Right renal cortex interstitium (tissue), 3 donors: Measurements from ENCODE around the gene CLIP2. TPM values are rescaled to one million over a fixed set of nuclear protein-coding genes. Genes with fewer than 3 reads are reported as not detected.
"Not testable (repeated sequence)": the region's sequence is repeated elsewhere in the genome, so short reads cannot be mapped to it uniquely, and the experiment has no call there.

Experiments used
- DNase-seq, 3 donors: peaks; one replicate each; pipeline ENCODE4 v3.0.0-alpha.2; 2013; ENCODE audit warnings: low read depth in 3 of 3, low spot score in 2 of 3
- polyA plus RNA-seq, 3 donors: library from polyadenylated mRNA; unstranded; fragments of 120-200 nt; gene quantifications; one replicate each; pipeline ENCODE4 v1.2.1, GENCODE V29; 2013; ENCODE audit not compliant: insufficient read length in 3 of 3

Gene CLIP2
- polyA plus RNA-seq, 3 donors = 22.6 to 24.4 (median 23.0) TPM

DNA sequence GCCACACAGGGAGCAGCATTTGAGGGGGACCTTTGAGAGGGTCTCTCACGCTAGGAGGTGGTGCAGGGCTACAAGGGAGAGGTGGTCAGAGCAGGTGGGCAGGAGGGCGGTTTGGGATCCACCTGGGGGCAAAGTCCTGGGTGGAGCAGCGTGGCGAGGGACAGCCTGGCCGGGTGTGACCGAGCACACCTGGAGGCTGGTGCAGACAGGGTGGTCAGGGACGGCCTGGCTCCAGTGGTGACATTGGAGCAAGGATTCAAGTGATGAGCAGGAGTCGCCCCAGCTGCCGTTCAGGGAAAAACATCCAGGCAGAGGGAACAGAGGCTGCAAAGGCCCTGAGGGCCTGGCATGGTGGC, 36.0 kb downstream of the CLIP2 start:
- no peak for DNase-seq

DNA sequence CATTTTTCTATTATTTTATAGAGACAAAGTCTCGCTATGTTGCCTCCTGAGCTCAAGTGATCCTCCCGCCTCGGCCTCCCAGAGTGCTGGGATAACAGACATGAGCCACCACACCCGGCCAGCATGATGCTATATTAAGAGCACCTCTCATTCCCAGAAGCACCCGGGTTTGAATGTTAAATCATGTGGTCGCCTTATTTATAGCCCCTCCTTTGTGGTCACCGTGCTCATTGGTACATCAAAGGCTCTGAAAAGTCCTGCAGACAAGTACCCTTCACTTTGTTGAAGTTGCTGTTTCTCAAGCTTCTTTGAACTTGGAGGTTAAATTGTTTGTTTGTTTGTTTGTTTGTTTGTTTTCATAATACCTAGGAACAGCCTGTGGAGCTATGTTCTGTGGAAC, 40.0 kb downstream of the CLIP2 start:
- no peak for DNase-seq

DNA sequence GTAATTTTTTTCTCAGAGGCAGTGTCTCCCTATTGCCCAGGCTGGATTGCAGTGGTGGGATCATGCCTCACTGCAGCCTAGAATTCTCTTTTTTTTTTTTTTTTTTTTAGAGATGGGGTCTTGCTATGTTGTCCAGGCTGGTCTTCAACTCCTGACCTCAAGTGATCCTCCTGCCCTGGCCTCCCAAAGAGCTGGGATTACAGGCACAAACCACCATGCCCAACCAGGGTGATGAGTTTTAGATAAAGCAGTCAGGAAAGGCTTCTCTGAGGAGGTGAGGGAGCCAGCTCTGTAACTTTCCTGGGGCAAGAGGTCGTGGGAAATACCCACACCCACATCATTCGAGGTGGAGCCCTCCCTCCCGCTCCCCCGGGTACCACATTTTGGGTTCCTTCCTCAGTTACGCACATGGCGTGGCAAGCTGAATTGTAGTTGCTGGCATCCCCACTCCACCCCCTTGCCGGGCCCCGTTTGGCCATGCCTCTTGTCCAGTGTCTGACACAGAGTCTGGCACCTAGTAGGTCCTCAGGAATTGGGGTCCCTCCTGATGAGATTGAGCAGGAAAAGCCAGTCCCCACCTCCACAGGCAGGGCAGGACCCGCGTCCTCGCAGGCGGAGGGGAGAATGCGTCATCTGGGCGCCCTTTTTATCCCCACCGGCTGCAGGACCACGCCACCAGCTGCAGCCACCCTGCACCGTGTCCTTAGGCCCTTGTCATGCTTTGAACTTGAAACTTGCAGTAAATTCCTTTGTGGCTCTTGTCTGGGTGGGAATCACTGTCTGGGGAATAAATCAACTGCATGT, 43.4 kb downstream of the CLIP2 start:
- DNase-seq = no peak

DNA sequence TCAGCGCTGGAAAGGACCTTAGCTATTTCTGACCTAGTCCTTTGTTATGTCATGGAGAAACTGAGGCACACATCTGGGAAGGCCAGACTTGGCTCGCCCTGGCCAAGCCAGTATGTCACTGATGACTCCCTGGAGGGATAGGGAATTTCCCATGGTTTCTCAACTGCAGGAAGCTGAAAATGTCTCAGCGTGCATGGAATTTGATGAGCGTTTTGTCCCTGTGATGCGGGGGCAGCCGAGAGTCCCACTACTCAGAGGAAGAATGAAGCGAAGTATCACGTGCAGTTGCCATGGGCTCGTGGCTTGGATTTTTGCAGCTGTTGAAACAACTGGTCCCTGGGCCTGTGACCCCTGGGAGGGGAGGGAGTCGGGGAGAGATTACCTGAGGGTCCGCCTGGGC, 44.8 kb downstream of the CLIP2 start:
- DNase-seq = no peak

DNA sequence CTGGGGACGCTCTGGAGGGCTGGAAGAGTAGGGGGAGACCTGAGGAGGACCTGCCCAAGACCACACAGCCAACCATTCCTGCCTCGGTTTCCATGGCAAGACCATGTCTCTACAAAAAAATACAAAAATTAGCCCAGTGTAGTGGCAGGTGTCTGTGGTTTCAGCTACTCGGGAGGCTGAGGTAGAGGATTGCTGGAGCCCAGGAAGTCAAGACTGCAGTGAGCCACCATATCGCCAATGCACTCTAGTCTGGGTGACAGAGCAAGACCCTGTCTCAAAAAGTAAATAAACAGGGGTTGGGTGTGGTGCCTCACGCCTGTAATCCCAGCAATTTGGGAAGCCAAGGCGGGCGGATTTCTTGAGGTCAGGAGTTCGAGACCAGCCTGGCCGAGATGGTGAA, 48.7 kb downstream of the CLIP2 start:
- no peak for DNase-seq

DNA sequence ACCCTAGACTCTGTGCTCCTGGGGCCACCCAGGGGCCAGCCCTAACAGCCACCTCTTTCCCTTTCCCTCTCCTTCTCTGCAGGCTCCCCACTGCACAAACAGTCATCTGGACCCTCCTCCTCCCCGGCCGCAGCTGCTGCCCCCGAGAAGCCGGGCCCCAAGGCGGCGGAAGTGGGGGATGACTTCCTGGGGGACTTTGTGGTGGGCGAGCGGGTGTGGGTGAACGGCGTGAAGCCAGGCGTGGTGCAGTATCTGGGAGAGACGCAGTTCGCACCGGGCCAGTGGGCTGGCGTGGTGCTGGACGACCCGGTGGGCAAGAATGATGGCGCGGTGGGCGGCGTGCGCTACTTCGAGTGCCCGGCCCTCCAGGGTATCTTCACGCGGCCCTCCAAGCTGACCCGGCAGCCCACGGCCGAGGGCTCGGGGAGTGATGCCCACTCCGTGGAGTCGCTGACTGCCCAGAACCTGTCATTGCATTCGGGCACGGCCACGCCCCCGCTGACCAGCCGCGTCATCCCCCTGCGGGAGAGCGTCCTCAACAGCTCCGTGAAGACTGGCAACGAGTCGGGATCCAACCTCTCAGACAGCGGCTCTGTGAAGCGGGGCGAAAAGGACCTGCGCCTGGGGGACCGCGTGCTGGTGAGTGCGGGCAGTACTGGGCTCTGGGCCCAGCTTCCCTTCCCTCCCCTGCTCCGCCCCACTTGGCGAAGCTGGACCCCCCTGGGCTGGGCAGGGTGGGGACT, 49.3 kb downstream of the CLIP2 start:
- DNase-seq = no peak

DNA sequence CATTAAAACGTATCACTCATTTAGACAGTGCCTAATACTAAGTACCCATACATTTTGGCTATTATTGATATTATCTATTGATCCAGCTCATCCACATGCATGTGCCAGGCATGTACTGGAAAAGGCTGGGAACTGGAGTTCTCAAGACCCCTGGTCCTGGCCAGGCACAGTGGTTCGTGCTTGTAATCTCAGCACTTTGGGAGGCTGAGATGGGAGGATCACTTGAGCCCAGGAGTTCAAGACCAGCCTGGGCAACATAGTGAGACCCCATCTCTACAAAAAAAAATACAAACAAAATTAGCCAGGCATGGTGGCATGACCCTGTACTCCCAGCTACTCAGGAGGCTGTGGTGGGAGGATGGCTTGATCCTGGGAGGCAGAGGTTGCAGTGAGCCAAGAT, 50.4 kb downstream of the CLIP2 start:
- not testable (repeated sequence) for DNase-seq

DNA sequence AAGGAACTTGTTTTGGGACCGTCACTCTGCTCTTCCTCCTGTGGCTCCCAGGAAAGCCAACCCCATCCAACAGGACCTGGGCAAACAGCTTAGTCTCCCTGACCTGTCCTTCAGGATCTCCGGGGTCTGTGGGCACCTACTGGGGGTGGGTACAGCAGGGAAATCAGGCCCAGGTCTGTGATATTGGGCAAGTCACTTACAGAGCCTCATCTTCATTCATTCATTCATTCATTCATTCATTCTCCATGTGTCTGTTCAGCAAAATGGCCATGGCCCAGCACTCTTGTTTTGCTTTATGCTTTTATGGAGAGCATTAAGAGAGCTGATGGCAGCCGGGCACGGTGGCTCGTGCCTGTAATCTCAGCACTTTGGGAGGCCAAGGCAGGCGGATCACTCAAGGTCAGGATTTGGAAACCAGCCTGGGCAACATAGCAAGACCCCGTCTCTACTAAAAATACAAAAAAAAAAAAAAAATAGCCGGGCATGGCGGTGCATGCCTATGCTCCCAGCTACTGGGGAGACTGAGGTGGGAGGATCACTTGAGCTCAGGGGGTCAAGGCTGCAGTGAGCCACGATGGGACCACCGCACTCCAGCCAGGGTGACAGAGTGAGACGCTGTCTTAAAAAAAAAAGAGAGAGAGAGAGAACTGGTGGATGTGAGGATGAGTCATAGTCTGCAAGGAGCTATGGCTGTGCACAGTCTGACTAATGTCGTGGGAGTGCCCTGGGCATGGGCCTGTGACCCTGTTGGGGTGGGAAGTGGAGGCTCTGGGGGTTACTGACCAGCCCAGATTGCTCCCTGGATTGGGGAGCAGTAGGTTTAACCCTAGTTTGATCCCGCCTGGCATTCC, 54.3 kb downstream of the CLIP2 start:
- no peak for DNase-seq

DNA sequence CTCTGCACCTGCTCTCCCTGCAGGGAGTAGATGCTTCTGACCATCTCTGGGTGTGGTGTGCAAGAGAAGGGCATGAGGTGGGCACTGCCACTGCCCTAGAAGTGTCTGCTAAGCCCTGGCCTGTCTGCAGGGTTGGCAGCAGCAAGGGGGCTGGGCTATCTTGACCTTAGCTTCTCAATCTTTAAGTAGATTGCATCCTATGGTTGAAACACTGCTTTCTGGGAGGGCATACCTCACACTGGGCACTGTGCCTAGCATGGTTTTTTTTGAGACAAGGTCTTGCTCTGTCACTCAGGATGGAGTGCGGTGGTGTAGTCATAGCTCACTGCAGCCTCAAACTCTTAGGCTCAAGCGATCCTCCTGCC, 54.9 kb downstream of the CLIP2 start:
- no peak for DNase-seq

DNA sequence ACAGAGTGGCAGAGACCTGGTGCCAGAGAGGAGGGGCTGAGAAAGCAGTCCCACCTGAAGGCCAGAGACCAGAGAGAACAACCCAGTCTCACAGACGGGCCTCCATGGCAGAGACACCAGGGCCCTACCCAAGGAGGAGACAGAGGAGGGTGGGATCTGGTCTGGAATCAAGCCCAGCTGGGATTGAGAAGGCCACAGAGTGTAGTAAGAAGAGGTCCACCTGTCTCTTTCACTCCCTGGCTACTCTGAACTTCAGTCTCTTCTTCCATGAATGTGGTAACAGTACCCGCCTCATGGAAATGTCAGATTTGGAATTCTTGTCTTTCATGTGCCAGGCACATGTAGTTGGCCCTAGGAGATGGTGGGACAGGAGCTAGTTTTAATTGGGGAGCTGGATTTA, 55.6 kb downstream of the CLIP2 start:
- DNase-seq = no peak

DNA sequence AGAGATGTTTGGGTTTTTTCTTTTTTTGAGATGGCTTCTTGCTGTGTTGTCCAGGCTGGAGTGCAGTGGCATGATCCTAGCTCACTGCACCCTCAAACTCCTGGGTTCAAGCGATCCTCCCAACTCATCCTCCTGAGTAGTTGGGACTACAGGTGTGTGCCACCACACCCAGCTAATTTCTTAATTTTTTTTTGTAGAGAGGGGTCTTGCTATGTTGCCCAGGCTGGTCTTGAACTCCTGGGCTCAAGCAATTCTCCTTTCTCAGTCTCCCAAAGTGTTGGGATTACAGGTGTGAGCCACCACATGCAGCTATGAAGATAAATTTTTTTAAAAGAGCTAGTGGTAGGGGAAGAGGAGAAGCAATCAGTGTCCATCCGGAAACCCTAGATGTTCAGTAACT, 56.8 kb downstream of the CLIP2 start:
- no peak for DNase-seq

DNA sequence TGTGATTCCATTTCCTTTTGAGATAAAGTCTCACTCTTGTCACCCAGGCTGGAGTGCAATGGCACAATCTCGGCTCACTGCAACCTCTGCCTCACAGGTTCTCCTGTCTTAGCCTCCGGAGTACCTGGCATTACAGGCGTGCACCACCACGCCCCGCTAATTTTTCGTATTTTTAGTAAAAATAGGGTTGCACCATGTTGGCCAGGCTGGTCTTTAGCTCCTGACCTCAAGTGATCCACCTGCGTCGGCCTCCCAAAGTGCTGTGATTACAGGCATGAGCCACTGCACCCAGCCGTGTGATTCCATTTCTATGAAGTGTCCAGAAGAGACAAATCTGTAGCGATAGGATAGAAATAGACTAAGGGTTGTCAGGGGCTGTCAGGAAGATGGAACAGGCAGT, 60.4 kb downstream of the CLIP2 start:
- no peak for DNase-seq

DNA sequence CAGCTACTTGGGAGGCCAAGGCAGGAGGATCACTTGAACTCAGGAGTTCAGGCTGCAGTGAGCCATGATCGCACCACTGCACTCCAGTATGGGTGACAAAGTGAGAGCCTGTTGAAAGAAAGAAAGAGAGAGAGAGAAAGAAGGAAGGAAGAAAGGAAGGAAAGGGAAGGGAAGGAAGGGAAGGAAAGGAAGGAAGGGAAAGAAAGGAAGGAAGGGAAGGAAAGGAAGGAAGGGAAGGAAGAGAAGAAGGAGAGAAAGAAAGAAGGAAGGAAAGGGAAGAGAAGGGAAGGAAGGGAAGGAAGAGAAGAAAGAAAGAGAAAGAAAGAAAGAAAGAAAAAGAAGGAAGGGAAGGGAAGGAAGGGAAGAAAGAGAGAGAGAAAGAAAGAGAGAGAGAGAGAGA, 61.5 kb downstream of the CLIP2 start:
- no peak for DNase-seq

DNA sequence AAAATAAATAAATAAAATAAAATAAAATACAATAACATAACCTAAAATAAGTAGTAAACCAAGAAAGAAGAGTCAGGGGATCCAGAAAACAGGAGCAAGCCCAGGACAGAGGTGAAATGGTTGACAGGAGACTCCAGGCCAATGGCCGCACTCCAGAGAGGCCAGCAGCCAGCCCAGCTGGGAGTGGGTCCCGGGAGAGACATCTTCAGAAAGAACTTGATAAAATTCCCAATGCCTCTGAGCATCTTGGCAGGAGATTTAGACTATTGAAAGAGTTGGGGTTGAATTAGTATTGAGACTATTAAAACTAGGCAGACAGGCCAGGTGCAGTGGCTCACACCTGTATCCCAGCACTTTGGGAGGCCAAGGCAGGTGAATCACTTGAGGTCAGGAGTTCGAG, 62.6 kb downstream of the CLIP2 start:
- no peak for DNase-seq

DNA sequence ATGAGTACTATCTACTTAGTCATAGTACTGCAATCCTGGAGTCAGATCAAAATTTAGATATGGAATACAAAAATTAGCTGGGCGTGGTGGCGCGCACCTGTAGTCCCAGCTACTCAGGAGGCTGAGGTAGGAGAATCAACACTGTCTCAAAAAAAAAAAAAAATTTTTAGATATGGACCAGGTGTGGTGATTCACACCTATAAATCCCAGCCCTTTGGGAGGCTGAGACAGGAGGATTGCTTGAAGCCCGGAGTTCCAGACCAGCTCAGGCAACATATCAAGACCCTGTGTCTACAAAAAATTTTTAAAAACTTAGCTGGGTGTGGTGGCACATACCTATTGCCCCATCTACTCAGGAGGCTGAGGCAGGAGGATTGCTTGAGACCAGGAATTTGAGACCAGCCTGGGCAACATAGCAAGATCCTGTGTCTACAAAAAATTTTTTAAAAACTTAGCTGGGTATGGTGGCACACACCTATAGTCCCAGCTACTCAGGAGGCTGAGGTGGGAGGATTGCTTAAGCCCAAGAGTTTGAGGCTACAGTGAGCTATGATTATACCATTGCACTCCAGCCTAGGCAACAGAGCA, 63.4 kb downstream of the CLIP2 start:
- not testable (repeated sequence) for DNase-seq

DNA sequence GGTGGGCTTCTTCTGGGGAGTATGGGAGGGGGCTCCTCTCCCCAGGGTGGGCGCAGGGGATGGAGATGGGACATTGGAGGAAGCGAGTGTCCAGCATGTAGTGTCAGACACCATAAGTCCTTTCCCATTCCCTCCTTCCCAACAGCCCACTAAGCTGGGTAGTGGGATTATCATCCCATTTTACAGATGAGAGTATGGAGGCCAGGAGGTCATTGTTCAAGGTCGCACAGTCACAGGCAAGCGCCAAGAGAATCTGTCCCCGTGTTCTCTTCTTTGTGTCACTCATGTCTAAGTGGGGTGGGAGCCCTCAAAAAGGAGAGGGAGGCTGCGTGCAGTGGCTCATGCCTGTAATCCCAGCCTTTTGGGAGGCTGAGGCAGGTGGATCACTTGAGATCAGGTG, 64.8 kb downstream of the CLIP2 start:
- DNase-seq = no peak

DNA sequence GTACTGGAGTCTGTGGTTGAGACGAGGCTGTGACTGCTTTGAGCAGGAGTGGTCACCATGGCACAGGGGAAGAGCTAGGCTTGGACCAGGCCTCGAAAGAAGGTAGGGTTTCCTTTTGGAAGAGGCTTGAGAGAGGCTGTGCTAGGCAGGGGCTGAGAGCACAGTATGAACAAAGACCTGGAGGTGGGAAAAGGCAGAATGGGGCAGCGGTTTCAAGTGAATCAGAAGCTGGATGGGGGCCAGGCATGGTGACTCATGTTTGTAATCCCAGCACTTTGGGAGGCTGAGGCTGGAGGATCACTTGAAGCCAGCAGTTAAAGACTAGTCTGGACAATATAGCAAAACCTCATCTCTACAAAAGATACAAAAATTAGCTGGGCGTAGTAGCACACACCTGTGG, 65.9 kb downstream of the CLIP2 start:
- no peak for DNase-seq

DNA sequence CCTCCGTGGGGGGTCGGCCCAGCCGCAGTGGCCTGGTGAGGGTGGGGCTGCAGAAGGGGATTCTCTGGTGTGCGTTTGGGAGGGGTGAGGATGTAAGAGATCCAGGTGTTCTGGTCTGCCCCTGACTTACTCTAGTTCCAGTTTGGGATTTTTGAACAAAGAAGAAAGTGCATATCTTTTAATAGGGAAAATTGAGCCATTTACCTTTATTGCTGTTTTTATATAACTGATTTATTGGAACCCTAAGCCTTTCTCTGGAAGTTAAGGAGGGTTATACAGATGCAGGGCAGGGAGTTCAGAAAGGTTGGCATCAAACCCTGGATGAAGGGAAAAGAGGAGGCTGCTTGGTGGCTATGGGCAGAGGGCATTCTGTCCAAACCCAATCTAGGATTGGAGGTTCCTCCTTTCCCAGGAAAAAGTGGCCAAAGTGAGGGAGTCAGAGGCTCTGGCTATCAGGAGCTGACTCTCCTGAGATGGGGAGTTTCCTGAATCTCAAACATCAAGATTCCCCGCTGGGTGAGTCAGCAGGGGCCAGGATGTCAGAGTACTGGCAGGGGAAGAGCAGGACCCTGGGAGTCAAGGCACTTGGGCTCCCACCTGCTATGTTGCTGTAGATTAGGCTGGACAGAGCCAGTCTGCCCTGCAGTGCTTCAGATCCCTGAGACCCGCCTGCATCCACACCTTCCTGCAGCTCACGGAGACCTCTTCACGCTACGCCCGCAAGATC, 67.5 kb downstream of the CLIP2 start:
- DNase-seq = no peak

DNA sequence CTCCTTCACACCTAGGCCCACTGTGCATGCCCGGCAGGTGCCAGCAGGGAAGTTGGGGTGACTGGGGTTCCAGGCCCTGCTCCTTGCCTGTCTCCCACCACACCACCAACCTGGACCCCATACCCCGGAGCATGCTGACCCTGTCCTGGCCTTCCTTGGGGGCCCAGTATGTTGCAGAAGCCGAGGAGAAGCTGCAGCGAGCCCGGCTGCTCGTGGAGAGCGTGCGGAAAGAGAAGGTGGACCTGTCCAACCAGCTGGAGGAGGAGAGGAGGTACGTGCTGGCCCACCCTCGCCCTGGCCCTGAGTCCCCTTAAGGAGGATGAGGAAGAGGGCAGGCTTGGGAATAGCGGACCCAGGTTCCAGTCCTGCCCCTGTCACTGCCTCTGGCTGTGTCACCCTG, 70.8 kb downstream of the CLIP2 start:
- no peak for DNase-seq

DNA sequence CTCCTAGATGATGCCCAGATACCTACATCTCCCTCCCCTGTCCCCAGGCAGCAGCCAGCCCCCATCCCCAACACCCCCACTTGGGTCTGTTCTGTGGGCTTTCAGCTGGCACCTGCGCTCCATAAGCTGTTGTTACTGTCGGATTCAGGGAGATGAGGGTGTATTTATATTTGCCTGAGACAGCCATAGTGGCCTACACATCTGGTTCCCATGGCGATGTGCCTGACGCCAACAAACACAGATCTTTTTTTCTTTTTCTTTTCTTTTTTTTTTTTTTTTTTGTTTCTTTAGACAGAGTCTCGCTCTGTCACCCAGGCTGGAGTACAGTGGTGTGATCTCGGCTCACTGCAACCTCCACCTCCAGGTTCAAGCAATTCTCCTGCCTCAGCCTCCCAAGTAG, 73.1 kb downstream of the CLIP2 start:
- DNase-seq = no peak

DNA sequence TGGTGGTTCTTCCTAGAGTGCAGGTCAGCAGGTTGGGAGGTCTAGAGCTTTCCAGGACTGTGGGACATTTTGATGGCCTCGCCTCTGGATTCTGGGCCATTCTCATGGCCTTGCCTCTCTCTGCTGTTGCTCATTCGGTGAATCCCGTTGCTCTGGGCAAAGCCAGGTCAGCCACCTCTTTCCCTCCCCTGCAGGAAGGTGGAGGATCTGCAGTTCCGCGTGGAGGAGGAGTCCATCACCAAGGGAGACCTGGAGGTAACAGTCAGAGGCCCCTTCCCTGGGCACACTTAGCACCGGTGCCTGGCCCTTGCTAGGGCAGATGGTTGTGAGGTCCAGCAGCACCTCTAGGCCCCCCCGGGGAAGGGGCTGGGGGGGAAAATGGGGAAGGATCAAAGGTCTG, 74.9 kb downstream of the CLIP2 start:
- no peak for DNase-seq
